Upper lobe of left lung (tissue), 6 donors: ENCODE data around the gene KIAA1217. TPM values are rescaled to one million over a fixed set of nuclear protein-coding genes. Genes with fewer than 3 reads are reported as not detected.

Experiments used
- ATAC-seq, 2 donors: fragments of 200-7000 bp; cut with Tn5 transposase; one replicate each; pipeline ENCODE4 v1.9.1; 2022; ENCODE audit warnings: mild to moderate bottlenecking in 2 of 2, moderate library complexity in 2 of 2; ENCODE audit not compliant: low FRiP score in 2 of 2
- DNase-seq, 2 donors: peaks; one replicate each; pipeline ENCODE4 v3.0.0-alpha.2; 2019 to 2020
- H3K27ac ChIP-seq, 4 donors: fragments of 200-600 bp; sonication (generic); one replicate each; pipeline ENCODE4 v1.5.1; 2016 to 2019
- H3K27me3 ChIP-seq, 4 donors: fragments of 200-600 bp; sonication (generic); one replicate each; pipeline ENCODE4 v1.5.1; 2017 to 2019
- H3K36me3 ChIP-seq, 4 donors: fragments of 200-600 bp; sonication (generic); one replicate each; pipeline ENCODE4 v1.5.1; 2016 to 2019
- H3K4me1 ChIP-seq, 4 donors: fragments of 200-600 bp; sonication (generic); one replicate each; pipeline ENCODE4 v1.5.1; 2018 to 2019
- H3K4me3 ChIP-seq, 4 donors: fragments of 200-600 bp; sonication (generic); one replicate each; pipeline ENCODE4 v1.5.1; 2017 to 2019; ENCODE audit warnings: mild to moderate bottlenecking in 2 of 4, moderate library complexity in 1 of 4
- H3K9me3 ChIP-seq, 4 donors: fragments of 200-600 bp; sonication (generic); one replicate each; pipeline ENCODE4 v1.5.1; 2018 to 2019
- CTCF ChIP-seq, 6 experiments: fragments of 450-650 bp in 4 of 6; fragments of 200-600 bp in 2 of 6; sonication (generic) in 2 of 6; IDR thresholded peaks; one replicate each; pipeline ENCODE4 v1.5.1; 2016 to 2019; ENCODE audit warnings: antibody characterized with exemption in 6 of 6
- EP300 ChIP-seq, 4 donors: sonication (generic); formaldehyde crosslinking; IDR thresholded peaks; one replicate each; pipeline ENCODE4 v1.5.1; 2017; ENCODE audit warnings: antibody characterized with exemption in 4 of 4, control low read depth in 2 of 4
- POLR2A ChIP-seq, 4 donors: fragments of 450-650 bp; IDR thresholded peaks; one replicate each; pipeline ENCODE4 v1.5.1; 2016 to 2017; ENCODE audit warnings: antibody characterized with exemption in 4 of 4, mild to moderate bottlenecking in 2 of 4
- POLR2AphosphoS5 ChIP-seq, 2 donors: sonication (generic); formaldehyde crosslinking; IDR thresholded peaks; one replicate each; pipeline ENCODE4 v1.5.1; 2017; ENCODE audit warnings: antibody characterized with exemption in 2 of 2
- WGBS, 2 donors: methylation state at CpG; one replicate each; pipeline ENCODE4 v1.1.5; 2017 to 2018; 5-methylcytosine and 5-hydroxymethylcytosine counted together
- total RNA-seq, 6 donors: library from RNA; depleted of rRNA in 4 of 6; stranded (reverse); fragments of >200 nt in 4 of 6; gene quantifications; one replicate each; pipeline versions ENCODE4 v1.1.0 to v1.2.1, GENCODE V29; 2016 to 2021
- donor health status: DM: no; HTN: no; CAD: no; lungs with moderate emphysema.
- donor health status: DM: no; HTN: yes; CAD: no; lungs with severe emphysema.

The KIAA1217 gene
- total RNA-seq, 6 donors from 2014 or later: 18.4 to 109 (median 41.0) TPM

- H3K27ac ChIP-seq: peak overlapping the region; percentile 74 to 88 (median 79)
- peak; percentile 84 to 89 for ATAC-seq
These were observed 257.2 kb downstream of the KIAA1217 start for GRCh38 chr10:24465891-24466818.

GRCh38 chr10:24467136-24467535 is 258.2 kb downstream of the KIAA1217 start:
- WGBS, 2 donors: 61 to 67% methylated on average over 1 of the region's 1 CpG
- H3K9me3 ChIP-seq: no peaks in the 10 kb centered on the region
- no peak for DNase-seq
- peak overlapping the region in 3 of 4 donors; percentile 19 to 39 (median 26) for H3K4me3 ChIP-seq
- H3K27ac ChIP-seq: peak overlapping the region; percentile 74 to 88 (median 79)
- ATAC-seq: no peak
- H3K27me3 ChIP-seq: no peaks in the 10 kb centered on the region
- peaks cover 38 to 46% (median 40%) of the 10 kb centered on the region in 4 donors for H3K4me1 ChIP-seq
- no peaks in the 10 kb centered on the region for H3K36me3 ChIP-seq
- TF ChIP-seq EP300 (IDR thresholded peaks at IDR 0.05) (no peak), CTCF (IDR thresholded peaks at IDR 0.05) (no peak), POLR2AphosphoS5 (IDR thresholded peaks at IDR 0.05) (no peak), POLR2A (IDR thresholded peaks at IDR 0.05) (no peak)

More at GRCh38 chr10:24465891-24466818, 257.2 kb downstream of the KIAA1217 start:
- no peaks in the 10 kb centered on the region for H3K27me3 ChIP-seq
- peak overlapping the region in 3 of 4 donors; percentile 20 to 39 (median 32) for H3K4me3 ChIP-seq
- TF ChIP-seq CTCF (IDR thresholded peaks at IDR 0.05): no peak
- peak in 1 of 4 donors; percentile 43 for TF ChIP-seq POLR2A (IDR thresholded peaks at IDR 0.05)
- no peak for TF ChIP-seq POLR2AphosphoS5 (IDR thresholded peaks at IDR 0.05)
- TF ChIP-seq EP300 (IDR thresholded peaks at IDR 0.05): peak in 1 of 4 donors; percentile 25
- peak in 1 of 2 donors; percentile 74 for DNase-seq
- no peaks in the 10 kb centered on the region for H3K36me3 ChIP-seq
- peaks cover 38 to 46% (median 40%) of the 10 kb centered on the region in 4 donors for H3K4me1 ChIP-seq
- no peaks in the 10 kb centered on the region for H3K9me3 ChIP-seq
- WGBS, 2 donors: 47 to 55% methylated on average over 16 of the region's 16 CpGs

- DNase-seq: no peak
- no peaks in the 10 kb centered on the region for H3K9me3 ChIP-seq
- H3K27ac ChIP-seq: peak overlapping the region in 2 of 4 donors; percentile 80 to 88
- peaks cover 34 to 43% (median 40%) of the 10 kb centered on the region in 4 donors for H3K4me1 ChIP-seq
- no peaks in the 10 kb centered on the region for H3K36me3 ChIP-seq
- H3K27me3 ChIP-seq: no peaks in the 10 kb centered on the region
- peak overlapping the region in 3 of 4 donors; percentile 19 to 39 (median 26) for H3K4me3 ChIP-seq
- no peak for ATAC-seq
- 67 to 83% methylated on average over 2 of the region's 2 CpGs for WGBS, 2 donors
- TF ChIP-seq POLR2A (IDR thresholded peaks at IDR 0.05): no peak
- no peak for TF ChIP-seq CTCF (IDR thresholded peaks at IDR 0.05)
- TF ChIP-seq EP300 (IDR thresholded peaks at IDR 0.05): no peak
- TF ChIP-seq POLR2AphosphoS5 (IDR thresholded peaks at IDR 0.05): no peak
These were observed 258.7 kb downstream of the KIAA1217 start for GRCh38 chr10:24467605-24468004.

GRCh38 chr10:24468281-24468751 is 259.4 kb downstream of the KIAA1217 start:
- DNase-seq: no peak
- peaks cover 0 to 3% (median 1%) of the 10 kb centered on the region in 4 donors for H3K36me3 ChIP-seq
- H3K4me1 ChIP-seq: peaks cover 31 to 39% (median 35%) of the 10 kb centered on the region in 4 donors
- no peak for TF ChIP-seq POLR2A (IDR thresholded peaks at IDR 0.05)
- no peak for TF ChIP-seq CTCF (IDR thresholded peaks at IDR 0.05)
- TF ChIP-seq EP300 (IDR thresholded peaks at IDR 0.05): no peak
- TF ChIP-seq POLR2AphosphoS5 (IDR thresholded peaks at IDR 0.05): no peak
- no peaks in the 10 kb centered on the region for H3K9me3 ChIP-seq
- peak overlapping the region in 1 of 4 donors; percentile 39 for H3K4me3 ChIP-seq
- WGBS, 2 donors: 70 to 72% methylated on average over 6 of the region's 6 CpGs
- no peaks in the 10 kb centered on the region for H3K27me3 ChIP-seq
- peak overlapping the region in 2 of 4 donors; percentile 80 to 88 for H3K27ac ChIP-seq
- ATAC-seq: no peak
